Measurements from ENCODE around the gene SEC24C. TPM values are rescaled to one million over a fixed set of nuclear protein-coding genes. Genes with fewer than 3 reads are reported as not detected.

The SEC24C gene
- polyA plus RNA-seq, 2 of the 4 experiments (the other 2 are of a cell fraction) = 54.3 to 84.7 TPM

GRCh38 chr10:73774637-73775036, 30.5 kb downstream of the SEC24C start:
- Histone ChIP-seq H3K9me3 (no peaks in the 10 kb centered on the region), H3K4me2 (peak overlapping the region; percentile 89), H3K4me1 (peaks cover 27% of the 10 kb centered on the region), H3K4me3 (0 out of 3 replicates have a peak overlapping the region, but pooled peaks have one; percentile 6), H3K27ac (no peak overlapping the region)
- FAIRE-seq (no peak), ATAC-seq (no peak), DNase-seq (ENCODE audit: low read depth in 1 of 2, low spot score in 1 of 2) (peak in 1 of 2 experiments; percentile 47)
- ChIA-PET POLR2A (no interaction called here), CTCF (interaction anchor here (0.6 kb wide), 1 partner anchor 180 kb away, joined by 3 read pairs; no protein-coding TSS in a partner anchor)
- WGBS (ENCODE audit: missing lambda C conversion rate) = 51% methylated on average over 5 of the region's 5 CpGs
- TF ChIP-seq KDM5A (IDR thresholded peaks at IDR 0.05) = 0 out of 2 replicates have a peak, but pooled peaks have one; percentile 21
- no peak for TF ChIP-seq ELK1 (IDR thresholded peaks at IDR 0.05; ENCODE audit: low read depth, low read length)
- TF ChIP-seq, protein P1, sequence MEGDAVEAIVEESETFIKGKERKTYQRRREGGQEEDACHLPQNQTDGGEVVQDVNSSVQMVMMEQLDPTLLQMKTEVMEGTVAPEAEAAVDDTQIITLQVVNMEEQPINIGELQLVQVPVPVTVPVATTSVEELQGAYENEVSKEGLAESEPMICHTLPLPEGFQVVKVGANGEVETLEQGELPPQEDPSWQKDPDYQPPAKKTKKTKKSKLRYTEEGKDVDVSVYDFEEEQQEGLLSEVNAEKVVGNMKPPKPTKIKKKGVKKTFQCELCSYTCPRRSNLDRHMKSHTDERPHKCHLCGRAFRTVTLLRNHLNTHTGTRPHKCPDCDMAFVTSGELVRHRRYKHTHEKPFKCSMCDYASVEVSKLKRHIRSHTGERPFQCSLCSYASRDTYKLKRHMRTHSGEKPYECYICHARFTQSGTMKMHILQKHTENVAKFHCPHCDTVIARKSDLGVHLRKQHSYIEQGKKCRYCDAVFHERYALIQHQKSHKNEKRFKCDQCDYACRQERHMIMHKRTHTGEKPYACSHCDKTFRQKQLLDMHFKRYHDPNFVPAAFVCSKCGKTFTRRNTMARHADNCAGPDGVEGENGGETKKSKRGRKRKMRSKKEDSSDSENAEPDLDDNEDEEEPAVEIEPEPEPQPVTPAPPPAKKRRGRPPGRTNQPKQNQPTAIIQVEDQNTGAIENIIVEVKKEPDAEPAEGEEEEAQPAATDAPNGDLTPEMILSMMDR (IDR thresholded peaks at IDR 0.05) = peak; percentile 26; the same call in 2 of the 3 replicates
- TF ChIP-seq POLR2AphosphoS2 (conservative IDR thresholded peaks at IDR 0.05; ENCODE audit: low read length) = no peak
- TF ChIP-seq CHD4 (IDR thresholded peaks at IDR 0.05; ENCODE audit: borderline replicate concordance) = no peak
- TF ChIP-seq RAD21 (conservative IDR thresholded peaks at IDR 0.05 in 1 of 2, IDR thresholded peaks at IDR 0.05 in 1 of 2) = peak; percentile 35 to 37; a peak in 3 of 5 replicates
- no peak for TF ChIP-seq HMGXB4 (CRISPR knock-in tag; IDR thresholded peaks at IDR 0.05; ENCODE audit: borderline replicate concordance)
- no peak for TF ChIP-seq NR3C1 (IDR thresholded peaks at IDR 0.05)
- TF ChIP-seq HOXB5 (CRISPR knock-in tag; IDR thresholded peaks at IDR 0.05) = no peak
- no peak for TF ChIP-seq HEYL (CRISPR knock-in tag; IDR thresholded peaks at IDR 0.05)
- no peak for TF ChIP-seq EHMT2 (IDR thresholded peaks at IDR 0.05; ENCODE audit: low read depth)
- TF ChIP-seq, protein P2, sequence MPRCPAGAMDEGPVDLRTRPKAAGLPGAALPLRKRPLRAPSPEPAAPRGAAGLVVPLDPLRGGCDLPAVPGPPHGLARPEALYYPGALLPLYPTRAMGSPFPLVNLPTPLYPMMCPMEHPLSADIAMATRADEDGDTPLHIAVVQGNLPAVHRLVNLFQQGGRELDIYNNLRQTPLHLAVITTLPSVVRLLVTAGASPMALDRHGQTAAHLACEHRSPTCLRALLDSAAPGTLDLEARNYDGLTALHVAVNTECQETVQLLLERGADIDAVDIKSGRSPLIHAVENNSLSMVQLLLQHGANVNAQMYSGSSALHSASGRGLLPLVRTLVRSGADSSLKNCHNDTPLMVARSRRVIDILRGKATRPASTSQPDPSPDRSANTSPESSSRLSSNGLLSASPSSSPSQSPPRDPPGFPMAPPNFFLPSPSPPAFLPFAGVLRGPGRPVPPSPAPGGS (IDR thresholded peaks at IDR 0.05) = no peak
- TF ChIP-seq SREBF2 (IDR thresholded peaks at IDR 0.05) = no peak
- no peak for TF ChIP-seq GATA3 (IDR thresholded peaks at IDR 0.05; ENCODE audit: borderline replicate concordance)

DNA sequence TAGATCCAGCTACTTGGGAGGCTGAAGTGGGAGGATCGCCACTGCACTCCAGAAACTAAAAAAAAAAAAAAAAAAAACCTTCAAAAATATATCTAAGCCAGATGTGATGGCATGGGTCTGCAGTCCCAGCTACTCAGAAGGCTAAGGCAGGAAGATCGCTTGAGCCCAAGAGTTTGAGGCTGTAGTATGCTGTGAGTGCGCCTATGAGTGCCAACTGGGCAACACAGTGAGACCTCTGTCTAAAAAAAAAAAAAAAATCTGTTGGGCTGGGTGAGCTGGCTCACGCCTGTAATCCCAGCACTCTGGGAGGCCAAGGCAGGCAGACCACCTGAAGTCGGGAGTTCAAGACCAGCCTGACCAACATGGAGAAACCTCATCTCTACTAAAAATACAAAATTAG, 34.8 kb downstream of the SEC24C start:
- WGBS (ENCODE audit: missing lambda C conversion rate) = 92% methylated on average over 5 of the region's 5 CpGs
- no peak overlapping the region for H3K4me3 ChIP-seq
- CTCF ChIA-PET = interaction anchor here (0.7 kb wide), 1 partner anchor 15 kb away, joined by 3 read pairs; no protein-coding TSS in a partner anchor
- no peak for DNase-seq (ENCODE audit: low read depth in 1 of 2, low spot score in 1 of 2)
- POLR2A ChIA-PET = interaction anchor here (0.7 kb wide), 1 partner anchor 16 kb away, joined by 4 read pairs; no protein-coding TSS in a partner anchor
- no peaks in the 10 kb centered on the region for H3K9me3 ChIP-seq
- no peak for ATAC-seq
- no peak overlapping the region for H3K27ac ChIP-seq
- no peak overlapping the region for H3K4me2 ChIP-seq
- FAIRE-seq = no peak
- H3K4me1 ChIP-seq = peaks cover 35% of the 10 kb centered on the region
- no peak for TF ChIP-seq ZC3H11A (IDR thresholded peaks at IDR 0.05)
- no peak for TF ChIP-seq TP53 (CRISPR knock-in tag; IDR thresholded peaks at IDR 0.05)
- no peak for TF ChIP-seq GATA3 (IDR thresholded peaks at IDR 0.05; ENCODE audit: borderline replicate concordance)
- TF ChIP-seq, protein P3, sequence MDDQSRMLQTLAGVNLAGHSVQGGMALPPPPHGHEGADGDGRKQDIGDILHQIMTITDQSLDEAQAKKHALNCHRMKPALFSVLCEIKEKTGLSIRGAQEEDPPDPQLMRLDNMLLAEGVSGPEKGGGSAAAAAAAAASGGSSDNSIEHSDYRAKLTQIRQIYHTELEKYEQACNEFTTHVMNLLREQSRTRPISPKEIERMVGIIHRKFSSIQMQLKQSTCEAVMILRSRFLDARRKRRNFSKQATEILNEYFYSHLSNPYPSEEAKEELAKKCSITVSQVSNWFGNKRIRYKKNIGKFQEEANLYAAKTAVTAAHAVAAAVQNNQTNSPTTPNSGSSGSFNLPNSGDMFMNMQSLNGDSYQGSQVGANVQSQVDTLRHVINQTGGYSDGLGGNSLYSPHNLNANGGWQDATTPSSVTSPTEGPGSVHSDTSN (IDR thresholded peaks at IDR 0.05) = no peak
- no peak for TF ChIP-seq FOSB (CRISPR knock-in tag; IDR thresholded peaks at IDR 0.05)
- TF ChIP-seq, protein P1 (IDR thresholded peaks at IDR 0.05) = no peak
- TF ChIP-seq MYC (IDR thresholded peaks at IDR 0.05; ENCODE audit: borderline replicate concordance, low read length) = no peak
- no peak for TF ChIP-seq FOSL2 (IDR thresholded peaks at IDR 0.05)
- TF ChIP-seq FOSL2 (CRISPR knock-in tag; IDR thresholded peaks at IDR 0.05) = no peak
- TF ChIP-seq HEYL (CRISPR knock-in tag; IDR thresholded peaks at IDR 0.05) = no peak
- no peak for TF ChIP-seq HOXB13 (CRISPR knock-in tag; IDR thresholded peaks at IDR 0.05; ENCODE audit: low read depth)
- no peak for TF ChIP-seq HES2 (IDR thresholded peaks at IDR 0.05)
- TF ChIP-seq RFX5 (IDR thresholded peaks at IDR 0.05) = no peak
